NOMO-1 (cell line): ENCODE results near the gene DDX49.

Experiments used
- DNase-seq, 2 experiments: peaks; one replicate each; lab custom pipeline; 2025; ENCODE audit not compliant: unreplicated experiment in 2 of 2; lab: John Stamatoyannopoulos, UW

The DDX49 gene

DNA sequence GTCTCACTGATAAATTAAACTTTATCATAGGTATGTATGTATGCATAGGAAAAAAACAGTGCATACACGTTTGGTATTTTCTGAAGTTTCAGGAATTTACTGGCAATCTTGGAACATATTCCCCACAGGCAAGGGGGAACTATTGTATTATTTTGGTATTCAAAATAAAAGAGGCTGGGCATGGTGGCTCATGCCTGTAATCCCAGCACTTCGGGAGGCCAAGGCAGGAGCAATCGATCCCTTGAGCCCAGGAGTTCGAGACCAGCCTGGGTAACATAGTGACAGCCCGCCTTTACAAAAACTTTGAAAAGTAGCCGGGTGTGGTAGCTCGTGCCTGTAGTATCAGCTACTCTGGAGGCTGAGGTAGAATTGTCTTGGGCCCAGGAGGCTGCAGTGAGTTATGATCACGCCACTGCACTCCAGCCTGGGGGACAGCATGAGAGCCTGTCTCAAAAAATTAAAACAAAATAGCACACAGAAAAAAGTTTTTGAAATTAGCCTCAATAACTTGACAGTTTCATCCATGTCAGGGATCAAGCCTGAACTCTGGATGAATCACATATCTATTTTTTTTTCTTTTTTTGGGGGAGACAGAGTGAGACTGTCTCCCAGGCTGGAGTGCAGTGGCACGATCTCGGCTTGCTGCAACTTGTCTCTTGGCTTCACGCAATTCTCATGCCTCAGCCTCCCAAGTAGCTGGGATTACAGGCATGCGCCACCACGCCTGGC lies 50.6 kb downstream of the DDX49 start:
- peak in 1 of 2 experiments; percentile 22 for DNase-seq

DNA sequence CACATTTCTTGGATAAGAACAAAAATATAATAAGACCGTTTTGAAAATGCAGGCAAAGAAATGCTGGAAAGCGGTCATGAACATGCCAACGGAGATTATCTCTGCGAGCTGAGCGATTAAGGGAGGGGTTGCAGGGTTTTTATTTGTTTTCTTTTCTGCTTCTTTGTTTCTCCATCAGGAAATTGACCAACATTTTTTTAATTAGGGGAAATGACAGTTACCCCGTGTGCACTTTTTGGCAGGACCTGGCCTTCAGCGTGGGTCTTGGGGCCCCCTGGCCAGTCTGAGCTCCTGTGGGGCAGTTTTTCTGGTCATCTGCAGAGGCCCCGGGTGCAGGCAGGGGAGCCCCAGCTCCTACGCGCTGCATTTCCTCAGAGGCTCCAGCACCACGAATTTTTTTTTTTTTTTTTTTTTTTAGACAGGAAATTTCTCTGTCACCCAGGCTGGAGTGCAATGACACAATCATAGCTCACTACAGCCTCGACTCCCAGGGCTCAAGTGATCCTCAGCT lies 52.8 kb downstream of the DDX49 start:
- peak; percentile 98 to 99 for DNase-seq

DNA sequence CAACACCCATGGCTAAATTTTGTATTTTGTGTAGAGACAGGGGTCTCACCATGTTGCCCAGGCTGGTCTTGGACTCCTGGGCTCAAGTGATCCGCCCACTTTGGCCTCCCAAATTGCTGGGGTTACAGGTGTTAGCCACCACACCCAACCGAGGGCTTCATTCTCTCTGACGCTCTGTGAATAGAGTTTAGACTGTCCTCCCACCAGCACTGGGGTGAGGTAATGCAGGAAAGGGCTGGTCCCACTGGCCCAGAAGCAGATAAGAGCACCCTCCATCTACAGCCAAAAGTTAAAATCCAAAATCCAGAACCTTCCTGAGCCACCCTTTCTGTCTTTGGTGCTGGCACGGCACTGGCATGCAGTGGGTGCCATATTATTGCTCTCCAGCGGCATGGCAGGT lies 53.3 kb downstream of the DDX49 start:
- peak in 1 of 2 experiments; percentile 46 for DNase-seq

DNA sequence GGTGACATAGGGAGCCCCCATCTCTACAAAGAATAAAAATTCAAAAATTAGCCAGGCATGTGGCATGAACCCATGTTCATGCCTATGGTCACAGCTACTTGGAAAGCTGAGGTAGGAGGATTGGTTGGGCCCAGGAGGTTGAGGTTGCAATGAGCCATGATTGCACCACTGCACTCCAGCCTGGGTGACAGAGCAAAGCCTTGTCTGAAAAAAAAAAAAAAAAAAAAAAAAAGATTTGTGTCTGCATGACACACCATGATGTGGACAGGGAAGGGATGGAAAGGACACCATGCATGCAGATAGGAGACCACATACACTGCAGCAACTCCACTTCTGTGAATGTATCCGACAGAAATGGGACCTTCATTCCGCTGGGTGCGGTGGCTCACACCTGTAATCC lies 55.5 kb downstream of the DDX49 start:
- no peak for DNase-seq

DNA sequence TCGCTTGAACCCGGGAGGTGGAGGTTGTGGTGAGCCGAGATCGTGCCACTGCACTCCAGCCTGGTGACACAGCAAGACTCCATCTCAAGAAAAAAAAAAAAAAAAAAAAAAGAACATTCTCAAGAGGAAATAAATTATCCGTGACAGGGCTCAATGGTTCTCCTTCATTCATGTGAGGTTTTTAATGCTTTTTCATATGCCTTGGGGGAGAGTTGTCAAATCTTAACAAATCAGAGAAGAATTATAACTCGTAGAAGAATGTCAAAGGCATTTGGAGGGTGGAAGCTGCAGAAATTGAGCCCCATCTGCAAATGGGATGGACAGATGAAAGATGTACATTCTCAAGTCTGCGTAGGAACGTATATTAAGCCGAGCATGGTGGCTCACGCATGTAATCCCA lies 56.4 kb downstream of the DDX49 start:
- no peak for DNase-seq
